Ovary (tissue), 9 donors: Measurements from ENCODE around the gene NRL. TPM values are rescaled to one million over a fixed set of nuclear protein-coding genes. Genes with fewer than 3 reads are reported as not detected.

ENCODE experiments used
- DNase-seq, 5 donors: peaks; one replicate each; pipeline ENCODE4 v3.0.0-alpha.2; 2019 to 2020
- H3K27ac ChIP-seq, 2 donors: fragments of 200-600 bp; one replicate each; pipeline versions ENCODE4 v1.5.1 to v1.8.0; 2019 to 2022
- H3K27me3 ChIP-seq: fragments of 200-600 bp; one replicate; pipeline ENCODE4 v1.8.0; 2022
- H3K36me3 ChIP-seq: fragments of 200-600 bp; sonication (generic); one replicate; pipeline ENCODE4 v1.5.1; 2019
- H3K4me1 ChIP-seq: one replicate; pipeline ENCODE4 v1.8.1; 2013; ENCODE audit warnings: mild to moderate bottlenecking, moderate library complexity; ENCODE audit not compliant: insufficient read depth
- H3K4me3 ChIP-seq: fragments of 200-600 bp; sonication (generic); one replicate; pipeline ENCODE4 v1.5.1; 2017
- H3K9me3 ChIP-seq, 2 donors: fragments of 200-600 bp in 1 of 2; sonication (generic) in 1 of 2; one replicate each; pipeline versions ENCODE4 v1.5.1 to v1.8.1; 2013 to 2019; ENCODE audit warnings: mild to moderate bottlenecking in 1 of 2, moderate library complexity in 1 of 2
- EP300 ChIP-seq: sonication (generic); formaldehyde crosslinking; IDR thresholded peaks from one replicate; pipeline ENCODE4 v1.6.1; 2017; ENCODE audit warnings: antibody characterized with exemption
- POLR2A ChIP-seq: fragments of 450-650 bp; IDR thresholded peaks from one replicate; pipeline ENCODE4 v1.6.1; 2017; ENCODE audit warnings: antibody characterized with exemption, mild to moderate bottlenecking, moderate library complexity
- WGBS, 3 donors: extraction: QIAGEN DNeasy Blood & Tissue Kit in 1 of 3; methylation state at CpG; one replicate each; pipeline versions ENCODE4 v1.1.5 to v1.1.7; 2013 to 2017; 5-methylcytosine and 5-hydroxymethylcytosine counted together
- intact Hi-C, 4 donors: fragments of 100-400 bp; cut with DNase I; formaldehyde crosslinking; loops; one replicate each; pipeline versions ENCODE4 v1.11.0 to v1.15.1; 2022 to 2023
- polyA plus RNA-seq, 2 donors: library from polyadenylated mRNA; stranded (reverse); fragments of 200-250 nt in 1 of 2; fragments of 350-450 nt in 1 of 2; fragmentation: Illumina TruSeq in 1 of 2; extraction: RNeasy Lipid Tissue Mini Kit (QIAGEN cat#74804) in 1 of 2; gene quantifications; one replicate each; pipeline ENCODE4 v1.2.3, GENCODE V29; 2013 to 2014
- total RNA-seq, 7 donors: library from RNA; depleted of rRNA in 2 of 7; stranded (reverse); fragments of >200 nt in 2 of 7; fragmentation: NEBNext Ultra II Directional in 3 of 7; extraction: Animal tissue kit (Norgen Biotek cat#: 25700) in 3 of 7; gene quantifications; one replicate each; pipeline versions ENCODE4 v1.1.0 to v1.2.4, GENCODE V29; 2016 to 2023
- TF ChIP-seq, protein P1 (sequence below), 3 donors: fragments of 450-650 bp in 2 of 3; fragments of 200-600 bp in 1 of 3; IDR thresholded peaks; one replicate each; pipeline versions ENCODE4 v1.5.1 to v1.8.0; 2016 to 2022; ENCODE audit warnings: antibody characterized with exemption in 3 of 3, mild to moderate bottlenecking in 1 of 3
- donor health status: DM: no; HTN: no; CAD: no; lungs with moderate emphysema.
- donor health status: DM: no; HTN: no; CAD: no.
- donor health status: Bipolar disorder and iron deficiency.
- donor health status: DM: yes; HTN: yes; CAD: no.
- donor health status: DM: no; HTN: no; CAD: no.
- donor health status: DM: yes; HTN: yes; CAD: no.

NRL gene
- total and polyA plus RNA-seq, 9 donors, result 0.78 to 4.1 (median 2.8) TPM

DNA sequence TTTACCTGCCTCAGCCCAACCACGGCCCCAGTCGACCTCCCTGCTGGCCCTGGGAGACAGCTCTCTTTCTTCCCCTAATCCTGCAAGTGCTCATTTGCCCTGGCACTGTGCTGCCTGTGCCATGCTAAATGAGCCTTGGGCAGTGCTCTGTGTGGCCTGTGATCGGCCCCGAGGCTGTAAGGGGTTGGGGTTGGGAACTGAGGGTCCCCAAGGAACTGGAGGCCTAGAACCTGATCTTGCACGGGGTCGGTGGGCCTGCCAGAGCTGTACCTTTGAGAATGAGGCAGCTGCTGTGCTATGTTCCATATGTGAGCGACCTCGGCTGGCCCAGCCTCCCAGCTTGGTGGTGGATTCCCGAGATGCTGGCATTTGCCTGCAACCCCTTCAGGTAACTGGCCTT lies 35.3 kb upstream of the NRL start:
- intact Hi-C loops, result no loop called here
- WGBS, 3 donors, result 89 to 91% (median 90%) methylated on average over 9 of the region's 9 CpGs
- H3K36me3 ChIP-seq, result no peaks in the 10 kb centered on the region

GRCh38 chr14:24149302-24149969 lies 34.7 kb upstream of the NRL start:
- no peaks in the 10 kb centered on the region for H3K36me3 ChIP-seq

More for the DNA sequence above, 35.3 kb upstream of the NRL start:
- peaks cover 10% of the 10 kb centered on the region for H3K4me1 ChIP-seq
- no peak for DNase-seq
- TF ChIP-seq POLR2A (no peak), EP300 (no peak)
- TF ChIP-seq, protein P1, sequence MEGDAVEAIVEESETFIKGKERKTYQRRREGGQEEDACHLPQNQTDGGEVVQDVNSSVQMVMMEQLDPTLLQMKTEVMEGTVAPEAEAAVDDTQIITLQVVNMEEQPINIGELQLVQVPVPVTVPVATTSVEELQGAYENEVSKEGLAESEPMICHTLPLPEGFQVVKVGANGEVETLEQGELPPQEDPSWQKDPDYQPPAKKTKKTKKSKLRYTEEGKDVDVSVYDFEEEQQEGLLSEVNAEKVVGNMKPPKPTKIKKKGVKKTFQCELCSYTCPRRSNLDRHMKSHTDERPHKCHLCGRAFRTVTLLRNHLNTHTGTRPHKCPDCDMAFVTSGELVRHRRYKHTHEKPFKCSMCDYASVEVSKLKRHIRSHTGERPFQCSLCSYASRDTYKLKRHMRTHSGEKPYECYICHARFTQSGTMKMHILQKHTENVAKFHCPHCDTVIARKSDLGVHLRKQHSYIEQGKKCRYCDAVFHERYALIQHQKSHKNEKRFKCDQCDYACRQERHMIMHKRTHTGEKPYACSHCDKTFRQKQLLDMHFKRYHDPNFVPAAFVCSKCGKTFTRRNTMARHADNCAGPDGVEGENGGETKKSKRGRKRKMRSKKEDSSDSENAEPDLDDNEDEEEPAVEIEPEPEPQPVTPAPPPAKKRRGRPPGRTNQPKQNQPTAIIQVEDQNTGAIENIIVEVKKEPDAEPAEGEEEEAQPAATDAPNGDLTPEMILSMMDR (IDR thresholded peaks at IDR 0.05), result no peak
- H3K4me3 ChIP-seq, result no peak overlapping the region
- no peaks in the 10 kb centered on the region for H3K27me3 ChIP-seq
- no peak overlapping the region for H3K27ac ChIP-seq
- H3K9me3 ChIP-seq, result no peaks in the 10 kb centered on the region

GRCh38 chr14:24147761-24148428 lies 33.1 kb upstream of the NRL start:
- H3K36me3 ChIP-seq, result no peaks in the 10 kb centered on the region
- no peaks in the 10 kb centered on the region for H3K9me3 ChIP-seq
- peak overlapping the region; percentile 75 to 83 for H3K27ac ChIP-seq
- WGBS, 3 donors, result 4 to 8% (median 4%) methylated on average over 16 to 29 of the region's 29 CpGs
- no peak for DNase-seq
- intact Hi-C loops, result loop anchor here in 1 of 4 donors (10.0 kb wide), 1 partner anchor 217 kb away; the partner anchor contains the start of gene NFATC4
- peaks cover 10% of the 10 kb centered on the region for H3K4me1 ChIP-seq
- H3K4me3 ChIP-seq, result peak overlapping the region; percentile 94
- no peak for TF ChIP-seq POLR2A
- no peak for TF ChIP-seq EP300
- TF ChIP-seq, protein P1 (IDR thresholded peaks at IDR 0.05), result no peak
- no peaks in the 10 kb centered on the region for H3K27me3 ChIP-seq

More at GRCh38 chr14:24149302-24149969, 34.7 kb upstream of the NRL start:
- Histone ChIP-seq H3K27me3 (no peaks in the 10 kb centered on the region), H3K27ac (no peak overlapping the region), H3K4me1 (peaks cover 10% of the 10 kb centered on the region), H3K9me3 (no peaks in the 10 kb centered on the region), H3K4me3 (no peak overlapping the region)
- no peak for TF ChIP-seq EP300
- DNase-seq, result no peak
- WGBS, 3 donors, result 90 to 98% (median 92%) methylated on average over 3 of the region's 3 CpGs
- intact Hi-C loops, result loop anchor here in 1 of 4 donors (10.0 kb wide), 1 partner anchor 215 kb away; the partner anchor contains the start of gene NFATC4

- H3K27ac ChIP-seq, result peak within 1 kb of the TSS; percentile 75 to 83
- peak within 1 kb of the TSS; percentile 94 for H3K4me3 ChIP-seq
- H3K27me3 ChIP-seq, result no peaks in the 10 kb centered on the region
- H3K9me3 ChIP-seq, result no peaks in the 10 kb centered on the region
- 0 to 1% (median 0%) methylated on average over 33 to 57 of the region's 57 CpGs for WGBS, 3 donors
- H3K36me3 ChIP-seq, result no peaks in the 10 kb centered on the region
- H3K4me1 ChIP-seq, result peaks cover 10% of the 10 kb centered on the region
- intact Hi-C loops, result loop anchor here in 1 of 4 donors (10.0 kb wide), 1 partner anchor 218 kb away; the partner anchor contains the start of gene NFATC4
- DNase-seq, result peak; percentile 98 to 99 (median 98)
- TF ChIP-seq POLR2A (peak; percentile 24), EP300 (no peak)
Measured at GRCh38 chr14:24146978-24147760, 32.4 kb upstream of the NRL start, which contains the start of gene RNF31. Gene RNF31, plus strand, starts transcription at chr14:24147498. Its CDS starts 201 bp downstream, at chr14:24147699.

- Histone ChIP-seq H3K27me3 (no peaks in the 10 kb centered on the region), H3K9me3 (no peaks in the 10 kb centered on the region), H3K4me1 (peaks cover 10% of the 10 kb centered on the region), H3K27ac (peak within 1 kb of the TSS; percentile 75 to 83), H3K36me3 (no peaks in the 10 kb centered on the region), H3K4me3 (peak within 1 kb of the TSS; percentile 94)
- peak; percentile 91 to 94 (median 91) for DNase-seq
- 1 to 2% (median 1%) methylated on average over 25 of the region's 25 CpGs for WGBS, 3 donors
- TF ChIP-seq EP300 (no peak), POLR2A (no peak)
- TF ChIP-seq, protein P1 (IDR thresholded peaks at IDR 0.05), result no peak
- intact Hi-C loops, result loop anchor here in 1 of 4 donors (10.0 kb wide), 1 partner anchor 218 kb away; the partner anchor contains the start of gene NFATC4
Measured at GRCh38 chr14:24146453-24146977, 31.8 kb upstream of the NRL start, which contains the start of gene PSME2. Gene PSME2, minus strand, starts transcription at chr14:24146610. Its CDS starts 29 bp downstream, at chr14:24146581.
